ENCODE data around the gene RAB31. TPM values are rescaled to one million over a fixed set of nuclear protein-coding genes. Genes with fewer than 3 reads are reported as not detected.

The RAB31 gene
- total RNA-seq, 2 donors from 2014 or later: 4.7 to 16.0 TPM

DNA sequence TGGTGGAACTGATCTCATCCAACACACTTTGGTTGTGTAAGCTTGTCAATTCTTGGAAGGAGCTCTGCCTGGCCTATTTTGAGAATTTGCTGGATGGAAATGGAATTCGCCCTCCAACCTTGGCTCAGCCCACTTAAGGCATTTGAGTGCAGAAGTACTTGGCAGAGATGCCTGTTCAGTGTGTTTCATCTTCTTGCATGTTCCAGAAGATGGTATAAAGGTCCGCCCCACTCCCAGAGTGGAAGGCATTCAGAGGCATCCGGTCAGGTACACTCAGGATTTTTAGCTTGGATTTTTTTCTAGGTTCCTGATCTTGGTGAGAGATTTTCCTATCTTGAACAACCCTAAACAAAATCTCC lies 116.4 kb downstream of the RAB31 start:
- intact Hi-C loops (cut with DNase I): no loop called here
- TF ChIP-seq, protein P1, sequence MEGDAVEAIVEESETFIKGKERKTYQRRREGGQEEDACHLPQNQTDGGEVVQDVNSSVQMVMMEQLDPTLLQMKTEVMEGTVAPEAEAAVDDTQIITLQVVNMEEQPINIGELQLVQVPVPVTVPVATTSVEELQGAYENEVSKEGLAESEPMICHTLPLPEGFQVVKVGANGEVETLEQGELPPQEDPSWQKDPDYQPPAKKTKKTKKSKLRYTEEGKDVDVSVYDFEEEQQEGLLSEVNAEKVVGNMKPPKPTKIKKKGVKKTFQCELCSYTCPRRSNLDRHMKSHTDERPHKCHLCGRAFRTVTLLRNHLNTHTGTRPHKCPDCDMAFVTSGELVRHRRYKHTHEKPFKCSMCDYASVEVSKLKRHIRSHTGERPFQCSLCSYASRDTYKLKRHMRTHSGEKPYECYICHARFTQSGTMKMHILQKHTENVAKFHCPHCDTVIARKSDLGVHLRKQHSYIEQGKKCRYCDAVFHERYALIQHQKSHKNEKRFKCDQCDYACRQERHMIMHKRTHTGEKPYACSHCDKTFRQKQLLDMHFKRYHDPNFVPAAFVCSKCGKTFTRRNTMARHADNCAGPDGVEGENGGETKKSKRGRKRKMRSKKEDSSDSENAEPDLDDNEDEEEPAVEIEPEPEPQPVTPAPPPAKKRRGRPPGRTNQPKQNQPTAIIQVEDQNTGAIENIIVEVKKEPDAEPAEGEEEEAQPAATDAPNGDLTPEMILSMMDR (IDR thresholded peaks at IDR 0.05): no peak
- Histone ChIP-seq H3K9me3 (no peaks in the 10 kb centered on the region), H3K4me1 (peaks cover 7% of the 10 kb centered on the region), H3K36me3 (no peaks in the 10 kb centered on the region), H3K27ac (peak overlapping the region; percentile 80), H3K9ac (ENCODE audit: low read depth in 2 of 2, low read length in 2 of 2) (peak overlapping the region in 1 of 2 donors; percentile 15), H3K27me3 (no peaks in the 10 kb centered on the region), H3K4me3 (no peak overlapping the region)
- DNase-seq: peak; percentile 18

DNA sequence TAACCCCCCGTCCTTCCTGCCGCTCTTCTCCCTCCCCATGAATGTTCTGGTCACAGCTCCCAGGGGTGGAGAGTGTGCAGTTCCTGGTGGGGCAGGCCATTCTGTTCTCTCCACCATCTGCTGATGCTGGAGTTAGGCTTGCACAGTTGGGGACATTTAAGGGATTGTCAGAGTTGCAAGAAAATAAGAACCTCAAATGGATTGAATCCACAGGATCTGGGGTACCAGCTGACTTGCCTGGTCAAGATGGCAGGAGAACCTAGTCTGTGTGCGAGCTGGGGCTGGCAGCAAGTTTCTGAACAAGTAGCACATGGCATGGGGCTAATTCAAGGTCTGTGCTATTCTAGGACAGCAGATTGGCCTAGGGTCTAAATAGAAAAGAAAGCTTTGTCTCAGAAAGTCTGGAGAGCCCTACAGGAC lies 116.9 kb downstream of the RAB31 start:
- Histone ChIP-seq H3K27ac (peak overlapping the region; percentile 80), H3K4me3 (no peak overlapping the region), H3K9me3 (no peaks in the 10 kb centered on the region), H3K36me3 (no peaks in the 10 kb centered on the region), H3K27me3 (no peaks in the 10 kb centered on the region), H3K4me1 (peaks cover 7% of the 10 kb centered on the region), H3K9ac (ENCODE audit: low read depth in 2 of 2, low read length in 2 of 2) (peak overlapping the region in 1 of 2 donors; percentile 15)
- TF ChIP-seq, protein P1 (IDR thresholded peaks at IDR 0.05): no peak
- peak; percentile 21 for DNase-seq
- intact Hi-C loops (cut with DNase I): no loop called here

DNA sequence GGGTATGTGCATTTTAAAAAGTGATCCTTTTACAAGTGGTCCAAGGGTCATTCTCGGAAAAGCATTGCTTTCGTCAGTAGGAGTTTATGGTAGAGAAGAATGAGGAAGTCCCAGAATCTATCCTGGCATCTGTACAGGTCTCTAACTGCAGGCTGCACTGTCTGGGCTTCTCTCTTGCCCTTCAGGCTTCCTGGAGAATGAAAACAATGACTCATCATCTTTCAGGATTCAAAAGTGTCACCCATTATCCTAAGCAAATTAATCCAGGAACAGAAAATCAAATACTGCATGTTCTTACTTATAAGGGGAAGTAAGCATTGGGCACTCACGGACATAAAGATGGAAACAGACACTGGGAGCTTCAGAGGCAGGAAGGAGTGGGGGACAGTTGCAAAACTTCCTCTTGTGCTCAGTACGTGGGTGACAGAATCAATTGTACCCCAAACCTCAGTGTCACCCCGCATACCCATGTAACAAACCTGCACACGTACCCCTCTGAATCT lies 117.5 kb downstream of the RAB31 start:
- Histone ChIP-seq H3K4me1 (peaks cover 7% of the 10 kb centered on the region), H3K27ac (peak overlapping the region; percentile 80), H3K9me3 (no peaks in the 10 kb centered on the region), H3K36me3 (no peaks in the 10 kb centered on the region), H3K27me3 (no peaks in the 10 kb centered on the region), H3K4me3 (no peak overlapping the region), H3K9ac (ENCODE audit: low read depth in 2 of 2, low read length in 2 of 2) (no peak overlapping the region)
- intact Hi-C loops (cut with DNase I): no loop called here
- TF ChIP-seq, protein P1 (IDR thresholded peaks at IDR 0.05): no peak
- DNase-seq: peak; percentile 77

DNA sequence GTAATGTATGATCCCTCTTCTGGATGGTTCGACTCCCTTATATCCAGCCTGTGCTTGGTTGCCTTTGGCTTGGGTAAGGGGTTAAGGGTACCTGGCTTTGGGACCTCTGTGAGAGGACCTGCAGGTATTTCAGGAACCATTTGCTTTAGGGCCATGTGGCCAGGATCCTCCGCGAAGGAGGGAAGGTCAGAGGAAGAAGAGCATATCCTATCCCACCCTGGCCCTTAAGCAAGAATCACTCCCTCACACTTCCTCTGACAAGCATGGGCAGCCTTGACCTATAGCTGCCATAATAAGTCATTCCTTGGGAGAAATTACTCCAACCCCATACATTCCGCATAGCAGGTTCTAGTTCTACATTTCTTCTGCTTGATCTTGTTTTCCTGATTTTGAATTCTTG lies 118.6 kb downstream of the RAB31 start:
- no peaks in the 10 kb centered on the region for H3K9me3 ChIP-seq
- no peaks in the 10 kb centered on the region for H3K36me3 ChIP-seq
- peak overlapping the region; percentile 52 for H3K27ac ChIP-seq
- intact Hi-C loops (cut with DNase I): no loop called here
- no peak overlapping the region for H3K4me3 ChIP-seq
- peaks cover 7% of the 10 kb centered on the region for H3K4me1 ChIP-seq
- no peak for DNase-seq
- TF ChIP-seq, protein P1 (IDR thresholded peaks at IDR 0.05): no peak
- H3K9ac ChIP-seq (ENCODE audit: low read depth in 2 of 2, low read length in 2 of 2): no peak overlapping the region
- no peaks in the 10 kb centered on the region for H3K27me3 ChIP-seq

DNA sequence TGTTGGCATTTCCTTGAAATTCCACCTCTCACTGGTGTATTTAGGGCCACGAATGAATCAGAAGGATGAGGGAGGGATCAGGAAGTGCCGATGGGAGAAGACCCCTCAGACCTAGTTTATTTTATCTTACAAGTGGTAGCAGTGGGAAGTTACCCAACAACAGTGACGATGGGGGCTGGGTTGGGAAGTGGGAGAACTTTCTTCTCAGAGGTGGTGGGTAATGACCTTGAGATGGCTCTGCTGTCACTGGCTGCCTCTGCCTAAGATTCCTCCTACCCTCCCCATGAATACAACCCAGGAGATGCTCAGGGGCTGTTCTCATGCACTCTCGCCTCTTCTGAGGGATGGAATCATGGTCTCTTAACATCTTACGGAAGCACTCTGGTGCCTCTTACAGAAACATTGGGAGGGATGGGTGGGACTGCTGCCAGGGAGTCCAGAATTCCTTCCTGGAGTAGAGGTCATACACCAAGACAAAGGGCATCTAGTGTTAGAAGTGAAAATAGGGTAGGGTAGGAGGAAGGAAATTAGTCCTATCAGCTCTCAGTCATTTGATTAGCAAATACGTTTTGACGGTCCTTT lies 119.2 kb downstream of the RAB31 start:
- no peaks in the 10 kb centered on the region for H3K36me3 ChIP-seq
- intact Hi-C loops (cut with DNase I): no loop called here
- TF ChIP-seq, protein P1 (IDR thresholded peaks at IDR 0.05): no peak
- peak overlapping the region; percentile 52 for H3K27ac ChIP-seq
- H3K4me3 ChIP-seq: no peak overlapping the region
- DNase-seq: no peak
- peaks cover 7% of the 10 kb centered on the region for H3K4me1 ChIP-seq
- H3K9ac ChIP-seq (ENCODE audit: low read depth in 2 of 2, low read length in 2 of 2): no peak overlapping the region
- H3K9me3 ChIP-seq: no peaks in the 10 kb centered on the region
- H3K27me3 ChIP-seq: no peaks in the 10 kb centered on the region

Measured in colonic mucosa (tissue), 4 donors.